ENCODE measurements around the gene UGDH. TPM values are rescaled to one million over a fixed set of nuclear protein-coding genes. Genes with fewer than 3 reads are reported as not detected.

Gene UGDH
- total and polyA plus RNA-seq, 10 of the 15 experiments (the other 5 are each of a cell fraction or from before 2014, with no cell fraction given): 11.1 to 60.3 (median 26.8) TPM

DNA sequence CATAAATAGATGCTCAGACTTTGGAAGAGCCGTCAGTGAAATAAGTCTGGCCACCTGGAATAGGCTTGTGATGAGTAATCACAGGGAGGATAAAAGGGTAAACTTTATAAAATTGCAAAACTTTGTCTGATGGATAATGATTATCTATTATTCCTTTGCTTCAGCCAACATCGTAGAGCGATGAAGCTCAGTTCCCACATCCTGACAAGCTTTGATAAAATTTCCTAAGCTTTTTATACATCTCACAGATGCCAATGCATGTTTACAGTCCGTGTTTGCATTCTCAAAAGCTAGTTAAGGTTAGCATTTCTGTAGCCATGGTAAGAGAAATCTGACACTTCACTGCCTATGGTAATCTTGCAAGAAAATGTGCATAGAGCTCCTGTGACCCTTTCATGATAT, 15.4 kb upstream of the UGDH start:
- CTCF ChIA-PET: interaction anchor here (0.6 to 1.7 kb wide), 3 partner anchors 8 to 320 kb away, joined by 3 to 5 read pairs (median 3); partner anchors contain the start of gene UGDH
- TF ChIP-seq POU2F2 (IDR thresholded peaks at IDR 0.05; ENCODE audit: borderline replicate concordance, low read depth, low read length): no peak
- TF ChIP-seq SIN3A (IDR thresholded peaks at IDR 0.05; ENCODE audit: low read depth, low read length): no peak
- Histone ChIP-seq H3K9me3 (replicated peaks; ENCODE audit: control insufficient read depth, insufficient read depth, low read length) (no peaks in the 10 kb centered on the region), H3K9ac (ENCODE audit: control insufficient read depth, insufficient read depth, low read length) (no peak overlapping the region), H4K20me1 (ENCODE audit: control insufficient read depth, insufficient read depth) (no peaks in the 10 kb centered on the region), H3K27me3 (replicated peaks in 1 of 2; ENCODE audit: control insufficient read depth in 2 of 2, insufficient read depth in 2 of 2, low read length in 1 of 2) (no peaks in the 10 kb centered on the region), H3K4me1 (ENCODE audit: control insufficient read depth, insufficient read depth, low read length) (no peaks in the 10 kb centered on the region), H3K27ac (ENCODE audit: control insufficient read depth, insufficient read depth) (no peak overlapping the region), H3K4me3 (no peak overlapping the region), H2AFZ (ENCODE audit: control insufficient read depth, low read depth, low read length) (no peak overlapping the region), H3K36me3 (ENCODE audit: control insufficient read depth in 2 of 2, insufficient read depth in 2 of 2, low read length in 1 of 2) (peaks cover 0 to 3% of the 10 kb centered on the region in 2 experiments; a peak in 1 of 4 replicates), H3K79me2 (ENCODE audit: control insufficient read depth, insufficient read depth, low read length) (no peaks in the 10 kb centered on the region), H3K4me2 (ENCODE audit: control insufficient read depth, insufficient read depth) (no peak overlapping the region)
- no peak for DNase-seq (ENCODE audit: low read depth, low spot score)
- no TSS peak for BruUV-seq (replicated peaks)
- FAIRE-seq: no peak
- POLR2A ChIA-PET: interaction anchor here (1.2 to 1.5 kb wide), 2 partner anchors 9 to 15 kb away, joined by 3 to 5 read pairs; partner anchors contain the start of gene UGDH
- RAD21 ChIA-PET (ENCODE audit: unreplicated experiment): interaction anchor here (0.6 to 1.0 kb wide), 2 partner anchors 15 to 556 kb away, joined by 3 read pairs; partner anchors contain the start of gene UGDH
- SMC1A ChIA-PET (ENCODE audit: uncharacterized antibody, unreplicated experiment): interaction anchor here (0.8 to 2.2 kb wide), 5 partner anchors 9 to 26 kb away, joined by 4 to 7 read pairs (median 4); no protein-coding TSS in a partner anchor
- intact Hi-C loops (cut with micrococcal nuclease; ENCODE audit: unreplicated experiment): no loop called here
- in situ Hi-C loops (cut with MboI): no loop called here
- ATAC-seq: no peak
- 64% methylated on average over 4 of the region's 4 CpGs for WGBS (ENCODE audit: insufficient coverage, insufficient replicate concordance, low lambda C conversion rate, missing lambda C conversion rate)

- Histone ChIP-seq H3K79me2 (ENCODE audit: control insufficient read depth, insufficient read depth, low read length) (no peaks in the 10 kb centered on the region), H3K4me2 (ENCODE audit: control insufficient read depth, insufficient read depth) (no peak overlapping the region), H3K4me3 (no peak overlapping the region), H3K27ac (ENCODE audit: control insufficient read depth, insufficient read depth) (no peak overlapping the region), H3K36me3 (ENCODE audit: control insufficient read depth in 2 of 2, insufficient read depth in 2 of 2, low read length in 1 of 2) (peaks cover 0 to 3% of the 10 kb centered on the region in 2 experiments; a peak in 1 of 4 replicates), H3K9ac (ENCODE audit: control insufficient read depth, insufficient read depth, low read length) (no peak overlapping the region), H3K4me1 (ENCODE audit: control insufficient read depth, insufficient read depth, low read length) (no peaks in the 10 kb centered on the region), H3K27me3 (replicated peaks in 1 of 2; ENCODE audit: control insufficient read depth in 2 of 2, insufficient read depth in 2 of 2, low read length in 1 of 2) (no peaks in the 10 kb centered on the region), H4K20me1 (ENCODE audit: control insufficient read depth, insufficient read depth) (no peaks in the 10 kb centered on the region), H3K9me3 (replicated peaks; ENCODE audit: control insufficient read depth, insufficient read depth, low read length) (no peaks in the 10 kb centered on the region), H2AFZ (ENCODE audit: control insufficient read depth, low read depth, low read length) (no peak overlapping the region)
- FAIRE-seq: no peak
- POLR2A ChIA-PET: interaction anchor here (1.2 to 1.5 kb wide), 2 partner anchors 10 to 15 kb away, joined by 3 to 5 read pairs; partner anchors contain the start of gene UGDH
- ATAC-seq: no peak
- WGBS (ENCODE audit: insufficient coverage, insufficient replicate concordance, low lambda C conversion rate, missing lambda C conversion rate): 59% methylated on average over 7 of the region's 7 CpGs
- no peak for DNase-seq (ENCODE audit: low read depth, low spot score)
- BruUV-seq (replicated peaks): no TSS peak
- intact Hi-C loops (cut with micrococcal nuclease; ENCODE audit: unreplicated experiment) (no loop called here), in situ Hi-C loops (cut with MboI) (no loop called here)
- CTCF ChIA-PET: interaction anchor here (1.7 kb wide), 1 partner anchor 9 kb away, joined by 5 read pairs; no protein-coding TSS in a partner anchor
- SMC1A ChIA-PET (ENCODE audit: uncharacterized antibody, unreplicated experiment): interaction anchor here (0.8 to 2.2 kb wide), 5 partner anchors 9 to 26 kb away, joined by 4 to 7 read pairs (median 4); no protein-coding TSS in a partner anchor
- RAD21 ChIA-PET (ENCODE audit: unreplicated experiment): interaction anchor here (0.6 to 1.0 kb wide), 2 partner anchors 15 to 555 kb away, joined by 3 read pairs; partner anchors contain the start of gene UGDH
- no peak for TF ChIP-seq GATAD2B (conservative IDR thresholded peaks at IDR 0.05; ENCODE audit: low read depth)
- no peak for TF ChIP-seq TARDBP (IDR thresholded peaks at IDR 0.05; ENCODE audit: borderline replicate concordance)
- no peak for TF ChIP-seq MYC (IDR thresholded peaks at IDR 0.05; ENCODE audit: insufficient read depth, insufficient read length, insufficient replicate concordance, low read length, severe bottlenecking)
- no peak for TF ChIP-seq RELA (IDR thresholded peaks at IDR 0.05; ENCODE audit: borderline replicate concordance, partially characterized antibody)
- no peak for TF ChIP-seq RFX5 (IDR thresholded peaks at IDR 0.05; ENCODE audit: low read depth, low read length)
- TF ChIP-seq MYB (IDR thresholded peaks at IDR 0.05; ENCODE audit: borderline replicate concordance, low read depth, low read length): no peak
- no peak for TF ChIP-seq SREBF1 (IDR thresholded peaks at IDR 0.05; ENCODE audit: low read length)
- TF ChIP-seq CHD4 (IDR thresholded peaks at IDR 0.05): no peak
- no peak for TF ChIP-seq SMC3 (IDR thresholded peaks at IDR 0.05; ENCODE audit: borderline replicate concordance, low read length)
- TF ChIP-seq RCOR1 (conservative IDR thresholded peaks at IDR 0.05; ENCODE audit: low read depth, low read length): no peak
- no peak for TF ChIP-seq IKZF2 (IDR thresholded peaks at IDR 0.05)
- TF ChIP-seq ZNF622 (IDR thresholded peaks at IDR 0.05): no peak
Observed at GRCh38 chr4:39541987-39542610, 14.9 kb upstream of the UGDH start.

Data from GM12878 (cell line).